Testis (tissue), 3 donors: ENCODE data around the gene GNG13. TPM values are rescaled to one million over a fixed set of nuclear protein-coding genes. Genes with fewer than 3 reads are reported as not detected.

ENCODE experiments used
- DNase-seq: peaks from one replicate; pipeline ENCODE4 v3.0.0-alpha.2; 2019
- H3K27ac ChIP-seq, 2 donors: fragments of 200-600 bp; sonication (generic); one replicate each; pipeline ENCODE4 v1.5.1; 2019
- H3K27me3 ChIP-seq: fragments of 200-600 bp; sonication (generic); one replicate; pipeline ENCODE4 v1.5.1; 2019
- H3K36me3 ChIP-seq: fragments of 200-600 bp; sonication (generic); one replicate; pipeline ENCODE4 v1.5.1; 2017; ENCODE audit warnings: low read depth; ENCODE audit errors: missing control alignments
- H3K4me1 ChIP-seq: fragments of 200-600 bp; sonication (generic); one replicate; pipeline ENCODE4 v1.5.1; 2019
- H3K4me3 ChIP-seq, 2 donors: fragments of 200-600 bp; sonication (generic); one replicate each; pipeline ENCODE4 v1.5.1; 2017 to 2019
- H3K9me3 ChIP-seq: fragments of 200-600 bp; sonication (generic); one replicate; pipeline ENCODE4 v1.5.1; 2017
- POLR2A ChIP-seq: fragments of 450-650 bp; IDR thresholded peaks from one replicate; pipeline ENCODE4 v1.6.1; 2017; ENCODE audit warnings: antibody characterized with exemption, mild to moderate bottlenecking, moderate library complexity
- WGBS, 2 donors: methylation state at CpG; one replicate each; pipeline ENCODE4 v1.1.5; 2018; 5-methylcytosine and 5-hydroxymethylcytosine counted together
- intact Hi-C: fragments of 100-400 bp; cut with DNase I; formaldehyde crosslinking; loops from one replicate; pipeline ENCODE4 v1.15.1; 2023; ENCODE audit warnings: low total_unique reads
- polyA plus RNA-seq: library from polyadenylated mRNA; stranded (reverse); fragments of 350-450 nt; fragmentation: Illumina TruSeq; extraction: RNeasy Lipid Tissue Mini Kit (QIAGEN cat#74804); gene quantifications from one replicate; pipeline ENCODE4 v1.2.3, GENCODE V29; 2014; ENCODE audit warnings: low read depth, low replicate concordance; ENCODE audit not compliant: insufficient read depth
- total RNA-seq, 2 donors: library from RNA; depleted of rRNA; stranded (reverse); fragments of >200 nt; gene quantifications; one replicate each; pipeline ENCODE4 v1.2.3, GENCODE V29; 2016
- TF ChIP-seq, protein P1 (sequence below), 3 experiments: fragments of 450-650 bp in 2 of 3; fragments of 200-600 bp in 1 of 3; sonication (generic) in 1 of 3; IDR thresholded peaks; one replicate each; pipeline ENCODE4 v1.5.1; 2016 to 2019; ENCODE audit warnings: antibody characterized with exemption in 3 of 3, mild to moderate bottlenecking in 2 of 3, moderate library complexity in 1 of 3

GNG13 gene
- total and polyA plus RNA-seq, 3 donors from 2014 or later, result not detected

DNA sequence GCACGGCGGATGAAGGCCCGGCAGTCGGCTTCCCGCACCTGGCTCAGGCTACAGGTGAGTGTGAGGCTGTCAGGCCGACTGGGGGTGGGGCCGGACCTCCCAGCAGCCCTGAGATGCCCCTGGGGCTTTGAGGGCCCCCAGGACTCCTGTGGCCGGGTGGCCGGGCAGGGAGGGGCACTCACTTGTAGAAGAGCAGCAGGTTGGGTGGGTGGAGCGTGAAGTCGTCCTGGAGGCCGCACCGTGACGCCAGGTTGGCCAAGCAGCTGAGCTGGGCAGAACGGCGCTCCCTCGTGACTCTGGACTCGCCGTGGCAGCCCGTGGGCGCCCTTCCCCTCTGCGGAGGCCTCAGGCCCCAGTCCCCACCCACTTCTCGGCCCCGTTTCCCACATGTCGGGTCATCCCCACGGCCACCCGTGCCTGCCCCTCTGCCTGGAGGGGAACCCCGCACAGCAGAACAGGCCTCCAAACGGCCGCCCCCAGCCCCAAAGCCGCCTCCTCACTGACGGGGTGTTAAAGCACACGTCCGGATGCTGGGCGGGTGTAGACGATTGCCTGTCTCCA is 25.2 kb downstream of the GNG13 start:
- intact Hi-C loops, result no loop called here
- H3K4me3 ChIP-seq, result no peak overlapping the region
- H3K36me3 ChIP-seq, result no peaks in the 10 kb centered on the region

GRCh38 chr16:774086-775001 is 26.2 kb downstream of the GNG13 start:
- H3K4me1 ChIP-seq, result no peaks in the 10 kb centered on the region
- intact Hi-C loops, result no loop called here
- no peak for TF ChIP-seq POLR2A
- TF ChIP-seq, protein P1, sequence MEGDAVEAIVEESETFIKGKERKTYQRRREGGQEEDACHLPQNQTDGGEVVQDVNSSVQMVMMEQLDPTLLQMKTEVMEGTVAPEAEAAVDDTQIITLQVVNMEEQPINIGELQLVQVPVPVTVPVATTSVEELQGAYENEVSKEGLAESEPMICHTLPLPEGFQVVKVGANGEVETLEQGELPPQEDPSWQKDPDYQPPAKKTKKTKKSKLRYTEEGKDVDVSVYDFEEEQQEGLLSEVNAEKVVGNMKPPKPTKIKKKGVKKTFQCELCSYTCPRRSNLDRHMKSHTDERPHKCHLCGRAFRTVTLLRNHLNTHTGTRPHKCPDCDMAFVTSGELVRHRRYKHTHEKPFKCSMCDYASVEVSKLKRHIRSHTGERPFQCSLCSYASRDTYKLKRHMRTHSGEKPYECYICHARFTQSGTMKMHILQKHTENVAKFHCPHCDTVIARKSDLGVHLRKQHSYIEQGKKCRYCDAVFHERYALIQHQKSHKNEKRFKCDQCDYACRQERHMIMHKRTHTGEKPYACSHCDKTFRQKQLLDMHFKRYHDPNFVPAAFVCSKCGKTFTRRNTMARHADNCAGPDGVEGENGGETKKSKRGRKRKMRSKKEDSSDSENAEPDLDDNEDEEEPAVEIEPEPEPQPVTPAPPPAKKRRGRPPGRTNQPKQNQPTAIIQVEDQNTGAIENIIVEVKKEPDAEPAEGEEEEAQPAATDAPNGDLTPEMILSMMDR (IDR thresholded peaks at IDR 0.05), result no peak
- H3K4me3 ChIP-seq, result no peak overlapping the region
- 81 to 85% methylated on average over 12 to 38 of the region's 46 CpGs for WGBS, 2 donors
- no peaks in the 10 kb centered on the region for H3K36me3 ChIP-seq
- no peaks in the 10 kb centered on the region for H3K9me3 ChIP-seq
- no peaks in the 10 kb centered on the region for H3K27me3 ChIP-seq
- no peak for DNase-seq
- H3K27ac ChIP-seq, result no peak overlapping the region

More for the DNA sequence above, 25.2 kb downstream of the GNG13 start:
- H3K27ac ChIP-seq, result no peak overlapping the region
- H3K4me1 ChIP-seq, result no peaks in the 10 kb centered on the region
- no peaks in the 10 kb centered on the region for H3K27me3 ChIP-seq
- TF ChIP-seq, protein P1 (IDR thresholded peaks at IDR 0.05), result no peak
- TF ChIP-seq POLR2A, result no peak
- no peaks in the 10 kb centered on the region for H3K9me3 ChIP-seq
- 79 to 80% methylated on average over 25 to 36 of the region's 36 CpGs for WGBS, 2 donors
- no peak for DNase-seq

GRCh38 chr16:772959-773358 is 27.6 kb downstream of the GNG13 start:
- Histone ChIP-seq H3K36me3 (no peaks in the 10 kb centered on the region), H3K27me3 (no peaks in the 10 kb centered on the region), H3K4me1 (no peaks in the 10 kb centered on the region), H3K27ac (no peak overlapping the region), H3K9me3 (no peaks in the 10 kb centered on the region), H3K4me3 (no peak overlapping the region)
- DNase-seq, result no peak
- intact Hi-C loops, result no loop called here
- WGBS, 2 donors, result 87 to 89% methylated on average over 18 of the region's 18 CpGs
- TF ChIP-seq, protein P1 (IDR thresholded peaks at IDR 0.05), result no peak
- TF ChIP-seq POLR2A, result no peak

DNA sequence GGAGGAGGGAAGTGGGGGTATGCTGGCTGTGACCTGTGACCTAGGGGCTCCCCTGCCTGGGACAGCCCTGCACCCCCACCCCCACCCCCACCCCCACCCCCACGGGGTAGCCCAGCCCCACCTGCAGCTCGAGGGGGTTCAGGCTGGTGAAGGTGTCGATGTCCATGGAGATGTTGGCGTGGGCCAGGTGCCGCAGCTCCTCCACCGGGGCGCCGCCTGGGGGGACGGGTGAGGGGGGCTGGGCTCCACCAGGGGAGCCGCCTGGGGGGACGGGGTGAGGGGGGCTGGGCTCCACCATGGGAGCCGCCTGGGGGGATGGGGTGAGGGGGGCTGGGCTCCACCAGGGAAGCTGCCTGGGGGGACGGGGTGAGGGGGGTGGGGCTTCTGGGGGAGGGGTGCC is 30.1 kb downstream of the GNG13 start:
- H3K27me3 ChIP-seq, result no peaks in the 10 kb centered on the region
- WGBS, 2 donors, result 79% methylated on average over 8 of the region's 13 CpGs; no CpG with 5 or more reads in 1 of the 2 donors
- H3K36me3 ChIP-seq, result no peaks in the 10 kb centered on the region
- DNase-seq, result no peak
- H3K4me3 ChIP-seq, result no peak overlapping the region
- H3K9me3 ChIP-seq, result no peaks in the 10 kb centered on the region
- no peak overlapping the region for H3K27ac ChIP-seq
- TF ChIP-seq POLR2A, result no peak
- TF ChIP-seq, protein P1 (IDR thresholded peaks at IDR 0.05), result no peak
- H3K4me1 ChIP-seq, result no peaks in the 10 kb centered on the region
- intact Hi-C loops, result no loop called here
